NCI-H146 (cell line): ENCODE data around the gene ZNF23.
A peak's percentile ranks its signal among the peaks of the same experiment; 100 is the strongest.

Experiments
- DNase-seq: peaks from one replicate; lab custom pipeline; 2025; lab: John Stamatoyannopoulos, UW

Gene ZNF23

DNA sequence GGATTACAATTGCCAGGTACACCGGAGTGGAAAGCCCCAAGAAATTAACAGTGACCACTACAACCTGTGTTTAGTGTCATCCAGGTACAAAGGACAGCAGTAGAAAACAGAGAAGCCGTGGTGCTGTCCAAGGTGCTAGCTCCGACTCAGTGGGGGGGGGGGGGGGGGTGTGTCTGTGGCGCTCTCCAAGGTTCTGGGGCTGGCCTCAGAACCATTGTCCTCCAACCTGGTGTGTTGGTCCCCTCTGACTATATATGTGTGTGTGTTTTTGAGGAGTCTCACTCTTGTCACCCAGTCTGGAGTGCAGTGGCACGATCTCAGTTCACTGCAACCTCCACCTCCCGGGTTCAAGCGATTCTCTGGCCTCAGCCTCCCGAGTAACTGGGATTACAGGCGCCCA lies 5.8 kb upstream of the ZNF23 start:
- no peak for DNase-seq

DNA sequence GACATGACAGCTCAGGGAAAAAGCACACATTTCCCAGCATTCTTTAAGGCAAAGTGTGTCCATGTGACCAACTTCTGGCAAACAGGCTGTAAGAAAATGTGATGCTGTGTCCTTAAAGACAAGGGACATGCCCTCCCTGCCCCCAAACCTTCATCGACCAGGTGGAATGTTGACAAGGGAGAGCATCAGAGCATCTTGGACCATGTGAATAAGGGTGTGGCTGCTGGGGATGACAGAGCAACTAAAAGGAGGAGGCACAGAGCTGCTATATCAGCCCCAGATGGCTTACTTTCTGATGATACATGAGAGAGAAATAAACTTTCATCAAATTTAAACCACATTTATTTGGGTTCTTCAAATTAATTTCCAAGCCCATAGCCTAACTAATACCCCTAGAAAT lies 2.2 kb upstream of the ZNF23 start:
- no peak for DNase-seq

DNA sequence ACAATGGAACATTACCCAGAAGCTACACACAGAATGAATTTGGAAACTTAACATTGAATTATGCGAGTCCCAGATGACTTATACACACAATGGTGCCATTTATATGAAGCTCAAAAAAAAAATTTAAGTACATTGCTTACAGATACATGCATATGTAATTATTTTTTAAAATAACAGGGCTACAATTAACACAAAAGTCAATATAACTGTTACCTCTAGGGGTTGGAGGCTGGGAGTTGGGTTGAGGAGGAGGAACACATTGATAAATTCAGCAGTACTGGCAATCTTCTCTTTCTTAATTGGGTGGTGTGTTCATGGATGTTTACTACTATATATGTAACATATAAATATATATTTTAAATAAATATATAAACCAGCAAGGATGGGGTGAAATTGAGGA lies 1.1 kb downstream of the ZNF23 start:
- DNase-seq: no peak

DNA sequence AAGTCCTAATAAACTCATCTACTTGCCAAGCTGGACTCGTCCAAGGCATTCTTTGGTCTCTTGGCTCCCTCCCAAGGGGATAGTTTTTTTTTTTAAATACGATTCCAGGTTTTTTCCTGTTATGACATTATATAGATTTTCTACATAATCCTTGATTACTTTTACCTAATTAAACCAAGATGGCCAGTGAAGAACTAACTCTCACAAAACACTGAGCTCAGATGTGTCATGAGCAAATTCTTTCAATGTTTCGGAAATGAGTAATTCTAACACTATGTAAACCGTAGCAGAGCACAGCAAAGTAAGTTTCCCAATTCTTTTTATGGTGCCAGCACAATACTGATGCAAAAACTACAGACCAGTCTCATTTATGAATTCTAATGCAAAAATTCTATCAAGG lies 1.8 kb downstream of the ZNF23 start:
- no peak for DNase-seq

DNA sequence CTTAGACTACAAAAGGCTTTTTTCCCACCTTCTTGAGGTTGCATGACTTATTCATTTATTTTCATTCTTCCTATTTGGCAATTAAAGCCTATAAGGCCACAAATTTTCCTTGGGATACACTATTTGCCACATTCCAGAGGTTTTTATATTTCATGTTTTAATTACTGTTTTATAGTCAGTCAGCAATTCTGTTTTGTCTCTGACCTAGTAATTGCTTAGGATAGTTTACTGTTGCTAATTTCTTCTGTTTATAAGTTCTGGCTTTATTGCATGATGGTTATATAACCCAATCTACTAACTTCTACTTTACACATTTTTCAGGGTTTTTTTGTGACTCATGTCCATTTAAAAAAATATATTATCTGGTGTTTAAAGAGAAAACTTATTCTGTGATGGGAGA lies 2.5 kb downstream of the ZNF23 start:
- DNase-seq: no peak

DNA sequence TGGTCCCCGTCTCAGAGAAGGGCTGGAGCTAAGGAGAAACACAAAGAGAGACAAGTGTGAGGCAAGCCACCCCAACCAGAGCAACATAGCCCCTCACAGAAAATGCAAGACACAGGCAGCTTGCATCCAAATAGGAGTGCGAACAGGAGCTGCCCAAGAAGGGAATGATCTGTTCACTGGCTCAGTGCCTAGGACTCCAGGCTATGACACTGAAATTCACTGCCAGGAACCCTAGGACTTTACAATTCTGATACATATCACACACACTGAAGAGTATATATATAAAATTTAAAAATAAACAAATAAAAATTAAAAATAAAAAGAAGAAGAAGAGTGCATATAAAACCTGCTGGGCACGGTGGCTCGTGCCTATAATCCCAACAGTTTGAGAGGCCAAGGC lies 5.2 kb downstream of the ZNF23 start:
- no peak for DNase-seq

DNA sequence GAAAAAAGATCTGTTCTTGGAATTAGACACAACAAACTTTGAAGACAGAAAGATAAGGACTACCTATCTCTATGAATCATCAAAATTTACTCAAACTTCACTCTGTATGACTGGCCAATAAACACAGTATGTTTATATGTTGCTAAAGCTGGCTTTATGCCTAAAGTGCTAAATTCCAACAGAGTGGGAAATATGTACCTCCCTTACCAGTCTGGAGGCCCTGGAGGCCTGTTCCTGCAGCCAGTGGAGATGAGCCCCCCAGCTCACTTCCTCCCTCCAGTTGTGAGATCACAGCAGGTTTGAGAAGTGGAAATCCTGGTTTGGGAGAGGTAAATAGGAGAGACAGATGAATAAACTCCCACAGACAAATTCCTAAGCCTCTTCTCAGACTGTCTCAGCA lies 9.0 kb downstream of the ZNF23 start:
- DNase-seq: no peak

DNA sequence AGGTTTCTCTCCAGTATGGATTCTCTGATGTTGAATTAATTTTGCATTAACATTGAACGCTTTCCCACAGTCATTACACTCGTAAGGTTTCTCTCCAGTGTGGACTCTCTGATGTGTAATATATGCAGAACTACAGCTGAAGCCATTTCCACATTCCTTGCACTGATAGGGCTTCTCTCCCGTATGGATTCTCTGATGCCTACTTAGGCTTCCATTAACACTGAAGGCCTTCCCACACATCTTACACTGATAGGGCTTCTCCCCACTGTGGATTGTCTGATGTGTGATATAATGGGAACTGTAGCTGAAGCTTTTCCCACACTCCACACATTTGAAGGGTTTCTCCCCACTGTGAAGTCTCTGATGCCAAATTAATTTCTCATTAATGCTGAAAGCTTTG lies 13.0 kb downstream of the ZNF23 start:
- DNase-seq: no peak

DNA sequence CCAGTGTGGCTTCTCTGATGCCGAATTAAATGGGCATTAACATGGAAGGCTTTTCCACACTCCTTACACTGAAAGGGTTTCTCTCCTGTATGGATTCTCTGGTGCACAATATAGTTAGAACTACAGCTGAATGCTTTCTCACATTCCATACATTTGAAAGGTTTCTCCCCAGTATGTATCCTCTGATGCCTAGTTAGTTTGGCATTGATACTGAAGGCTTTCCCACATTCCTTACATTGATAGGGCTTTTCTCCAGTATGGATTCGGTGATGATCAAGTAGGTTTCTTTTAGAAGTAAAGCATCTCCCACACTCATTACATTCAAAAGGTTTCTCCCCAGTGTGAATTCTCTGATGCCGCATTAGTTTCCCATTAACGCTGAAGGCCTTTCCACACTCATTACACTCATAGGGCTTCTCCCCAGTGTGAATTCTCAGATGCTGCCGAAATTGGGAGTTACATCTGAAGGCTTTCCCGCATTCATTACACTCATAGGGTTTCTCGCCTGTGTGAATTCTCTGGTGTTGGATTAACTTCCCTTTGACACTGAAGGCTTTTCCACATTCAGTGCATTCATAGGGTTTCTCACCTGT lies 13.7 kb downstream of the ZNF23 start:
- no peak for DNase-seq

DNA sequence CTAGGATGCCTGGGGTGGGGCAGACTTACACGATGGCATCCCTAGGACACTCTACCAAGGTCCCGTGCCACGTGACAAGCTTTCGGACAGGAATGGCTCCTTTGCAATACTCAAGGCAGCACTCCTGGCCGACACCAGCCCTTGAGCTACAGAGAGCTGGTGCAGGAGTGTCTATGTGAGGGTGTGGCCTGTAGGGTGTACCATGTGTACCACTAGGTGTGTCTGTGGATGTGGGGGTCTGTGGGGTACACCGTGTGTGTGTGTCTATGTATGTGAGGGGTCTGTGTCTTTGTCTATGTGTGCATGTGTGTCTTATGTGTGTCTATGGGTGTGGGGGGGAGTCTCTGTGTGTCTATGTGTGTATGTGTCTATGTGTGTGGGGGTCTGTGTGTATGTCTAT lies 18.3 kb downstream of the ZNF23 start:
- DNase-seq: no peak

DNA sequence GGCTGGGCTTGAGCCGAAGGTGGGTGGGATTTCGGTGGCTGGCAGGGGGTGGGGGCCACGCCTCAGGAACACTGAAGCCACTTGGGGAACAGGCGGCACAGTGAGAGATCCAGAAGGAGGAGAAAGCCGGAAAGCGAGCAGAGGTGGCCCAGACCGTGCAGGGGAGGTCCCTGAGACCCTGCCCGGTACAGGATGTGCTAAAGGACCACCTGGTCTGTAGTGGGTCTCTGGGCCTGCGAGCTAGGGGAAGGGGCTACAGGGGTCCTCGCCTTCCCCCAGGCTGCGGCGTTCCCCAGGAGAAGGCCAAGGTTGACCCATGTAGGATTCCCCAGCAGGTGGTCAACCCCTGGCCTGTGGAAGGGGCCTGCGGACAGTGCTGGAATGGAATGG lies 20.0 kb downstream of the ZNF23 start, which contains the start of gene TLE7:
TLE7 (minus strand) TSS at position 4 of the 390 bp plus-strand sequence. CDS start 8,730 bp downstream, outside the sequence.
- DNase-seq: no peak

DNA sequence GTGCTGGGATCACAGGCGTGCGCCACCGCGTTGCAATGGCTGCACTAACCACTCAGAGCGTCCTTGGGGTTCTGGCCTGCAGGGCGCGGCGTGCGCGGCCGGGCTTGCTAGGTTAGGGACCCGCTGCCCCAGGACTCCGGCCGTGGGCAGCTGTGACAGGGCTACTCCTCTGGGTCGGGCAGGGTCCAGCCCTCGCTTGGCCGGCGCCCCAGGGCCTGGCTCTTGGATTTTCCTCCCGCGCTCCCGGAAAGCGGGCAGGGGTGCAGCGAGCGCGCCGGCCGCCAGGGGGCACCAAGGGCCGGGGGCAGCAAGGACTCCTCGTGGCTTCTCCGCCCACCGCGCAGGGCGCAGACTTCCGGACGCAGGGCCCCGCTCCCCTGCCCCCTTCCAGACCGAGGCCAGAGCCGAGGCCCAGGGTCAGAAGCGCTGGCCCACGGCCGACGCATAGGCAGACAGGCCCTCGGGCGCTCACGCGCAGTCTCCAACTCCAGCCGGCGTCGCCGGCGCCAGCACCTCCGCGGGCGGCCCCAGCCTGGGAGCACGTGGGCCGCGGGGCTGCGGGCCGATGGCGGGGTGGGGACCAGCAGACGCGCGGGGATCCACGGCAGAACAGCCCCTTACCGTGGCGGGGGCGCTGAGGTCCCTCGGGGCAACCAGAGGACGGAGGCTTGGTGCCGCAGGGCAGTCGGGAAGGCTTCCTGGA lies 20.5 kb downstream of the ZNF23 start:
- no peak for DNase-seq

DNA sequence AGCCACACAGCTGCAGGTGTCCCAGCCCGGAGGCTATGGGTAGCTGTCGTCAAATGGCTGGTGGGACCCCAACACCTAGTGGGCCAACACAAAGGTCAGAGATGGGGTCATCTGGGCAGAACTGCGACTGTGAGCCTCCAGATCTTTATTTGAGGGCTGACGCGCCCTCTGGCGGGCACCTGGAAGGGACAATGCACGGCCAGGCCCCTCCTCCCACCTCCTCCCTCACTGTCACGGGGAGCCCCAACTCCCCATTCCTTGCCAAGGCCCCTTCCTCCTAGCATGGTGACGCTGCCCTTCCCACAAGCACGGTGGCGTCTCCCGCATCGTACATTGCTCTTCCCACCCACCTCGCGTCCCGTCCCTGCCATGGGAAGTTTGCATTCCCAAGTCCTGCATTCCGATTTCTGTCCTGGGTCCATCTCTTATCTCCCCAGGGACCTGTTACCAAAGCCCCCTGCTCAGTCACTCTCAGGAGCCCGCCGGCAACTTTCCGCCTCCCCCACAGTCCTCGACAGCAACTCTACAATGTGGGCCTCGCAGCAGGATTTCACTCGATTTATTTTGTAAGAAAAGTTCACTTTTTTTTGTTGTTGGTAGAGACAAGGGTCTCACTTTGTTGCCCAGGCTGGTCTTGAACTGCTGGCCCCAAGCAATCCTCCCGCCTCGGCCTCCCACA lies 21.2 kb downstream of the ZNF23 start:
- no peak for DNase-seq

DNA sequence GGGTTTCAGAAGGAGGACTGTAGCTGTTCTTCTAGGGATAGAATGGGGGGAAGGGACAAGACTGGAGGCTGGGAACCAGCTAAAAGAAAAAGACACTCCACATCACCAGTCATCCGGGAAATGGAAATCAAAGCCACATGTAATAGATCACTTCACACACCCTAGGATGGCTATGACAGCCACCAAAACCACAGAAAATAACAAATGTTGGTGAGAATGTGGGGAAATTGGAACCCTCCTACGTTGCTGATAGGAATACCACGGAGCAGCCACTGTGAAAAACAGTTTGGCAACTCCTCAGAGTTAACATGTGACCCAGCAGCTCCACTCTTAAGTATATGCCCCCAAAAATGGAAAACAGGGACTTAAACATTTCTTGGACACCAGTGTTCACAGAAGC lies 22.5 kb downstream of the ZNF23 start:
- no peak for DNase-seq

DNA sequence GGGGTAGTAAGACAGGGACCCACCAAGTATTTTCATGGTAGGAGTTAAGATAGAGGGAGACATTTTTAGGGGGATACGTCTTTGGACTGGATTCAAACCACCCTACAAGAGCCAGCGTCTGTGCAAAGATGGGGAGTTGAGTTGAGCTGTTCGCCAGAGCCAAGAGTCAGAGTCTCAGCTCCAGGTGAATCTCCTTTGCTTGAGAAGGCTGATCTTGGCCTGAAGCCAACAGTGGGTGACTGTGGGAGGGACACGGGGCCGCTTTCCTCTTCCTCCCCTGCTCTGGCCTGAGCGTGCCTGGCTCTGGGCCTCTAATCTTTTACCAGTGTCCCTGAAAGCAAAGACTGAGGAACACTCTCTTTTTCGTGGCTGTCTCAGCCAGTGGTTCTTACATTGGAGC lies 25.6 kb downstream of the ZNF23 start:
- no peak for DNase-seq

DNA sequence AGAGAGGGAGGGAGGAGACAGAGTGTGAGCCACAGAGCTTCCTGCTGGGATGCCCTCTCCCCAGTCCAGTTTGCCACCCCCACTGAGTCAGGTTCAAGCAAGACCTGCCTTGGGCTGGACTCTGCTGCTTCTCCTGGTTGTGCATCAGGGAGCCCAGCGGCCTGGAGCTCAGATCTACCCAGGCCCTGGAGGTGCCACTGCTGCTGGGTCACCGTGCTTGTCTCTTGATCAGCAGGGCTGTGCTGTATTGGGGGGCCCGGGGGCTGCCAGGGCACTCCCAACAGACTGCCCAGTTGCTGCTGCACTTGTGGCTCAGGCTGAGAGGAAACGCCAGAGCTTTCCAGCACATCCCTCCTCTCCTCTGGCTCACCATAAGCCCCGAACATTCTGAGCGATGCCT lies 29.1 kb downstream of the ZNF23 start:
- no peak for DNase-seq

DNA sequence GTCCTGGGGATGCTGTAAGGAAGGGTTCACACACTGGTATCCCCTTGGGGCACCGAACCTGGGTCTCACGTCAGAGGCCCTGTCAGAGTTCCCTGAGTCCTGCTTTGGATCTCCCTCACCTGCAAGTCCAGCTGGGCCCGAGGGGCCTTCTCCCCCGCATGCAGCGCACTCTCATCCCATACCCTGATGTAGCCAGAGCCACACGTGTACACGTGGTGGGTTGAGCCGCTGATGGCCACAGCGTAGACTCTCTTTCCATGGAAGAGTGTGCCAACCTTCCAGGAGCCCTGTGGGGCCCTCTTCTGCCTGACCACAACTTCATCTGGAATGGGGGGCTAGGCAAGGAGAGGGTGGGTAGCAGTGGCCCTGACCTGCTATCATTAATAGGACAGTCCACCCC lies 30.1 kb downstream of the ZNF23 start:
- DNase-seq: no peak

DNA sequence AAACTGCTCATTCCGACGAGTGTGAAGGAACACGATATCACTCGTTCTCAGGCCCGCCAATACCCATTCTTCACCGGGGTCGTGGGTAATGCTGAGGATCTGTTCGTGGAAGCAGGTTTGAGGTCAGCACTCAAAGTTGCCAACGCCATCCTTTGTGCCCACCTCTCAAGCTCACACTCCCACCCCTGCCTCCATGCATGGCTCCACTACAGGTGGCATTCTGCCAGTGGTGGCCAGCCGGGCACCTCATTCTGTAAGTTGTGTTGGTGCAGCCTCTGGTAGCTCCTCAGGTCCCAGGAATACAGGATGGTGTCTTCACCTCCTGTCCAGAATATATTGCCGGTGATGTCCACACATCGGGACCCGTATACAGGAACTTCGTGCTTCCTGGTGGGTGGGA lies 30.9 kb downstream of the ZNF23 start:
- no peak for DNase-seq

DNA sequence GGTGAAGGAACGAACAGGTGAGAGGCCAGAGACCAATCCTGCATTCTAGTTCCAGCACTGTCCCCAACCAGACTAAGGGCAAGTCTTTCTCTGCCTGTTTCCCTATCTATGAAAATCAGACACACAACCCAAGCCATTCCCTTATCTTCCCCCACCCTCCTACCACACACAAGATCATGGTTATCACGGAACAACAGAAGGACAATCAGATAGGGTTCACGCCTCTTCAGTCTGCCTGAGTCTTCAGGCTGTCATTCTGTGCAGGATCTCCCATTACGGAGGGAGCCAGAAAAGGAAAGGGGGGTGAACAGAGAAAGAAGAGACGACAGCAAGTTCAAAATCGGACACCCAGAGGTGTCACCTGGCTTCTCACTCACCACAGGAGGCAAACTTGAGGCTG lies 31.3 kb downstream of the ZNF23 start:
- DNase-seq: no peak

DNA sequence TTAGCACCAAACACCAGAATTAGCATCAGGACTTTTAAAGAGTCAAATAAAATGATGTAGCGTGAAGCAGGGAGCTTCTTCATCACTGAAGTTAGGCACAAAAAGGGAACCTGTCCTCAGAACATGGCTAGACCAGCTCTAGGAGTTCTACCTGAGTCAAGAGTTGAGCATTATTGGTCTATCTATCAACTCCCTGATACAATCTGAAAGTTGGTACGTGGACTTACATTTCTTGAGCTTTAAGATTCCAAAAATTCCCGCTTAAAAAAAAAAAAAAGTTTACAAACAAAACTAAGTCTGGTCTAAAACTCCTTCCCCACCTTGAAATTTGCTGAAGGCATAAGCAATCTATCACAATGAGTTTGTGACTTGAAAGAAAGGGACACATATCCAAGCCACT lies 32.5 kb downstream of the ZNF23 start:
- no peak for DNase-seq

DNA sequence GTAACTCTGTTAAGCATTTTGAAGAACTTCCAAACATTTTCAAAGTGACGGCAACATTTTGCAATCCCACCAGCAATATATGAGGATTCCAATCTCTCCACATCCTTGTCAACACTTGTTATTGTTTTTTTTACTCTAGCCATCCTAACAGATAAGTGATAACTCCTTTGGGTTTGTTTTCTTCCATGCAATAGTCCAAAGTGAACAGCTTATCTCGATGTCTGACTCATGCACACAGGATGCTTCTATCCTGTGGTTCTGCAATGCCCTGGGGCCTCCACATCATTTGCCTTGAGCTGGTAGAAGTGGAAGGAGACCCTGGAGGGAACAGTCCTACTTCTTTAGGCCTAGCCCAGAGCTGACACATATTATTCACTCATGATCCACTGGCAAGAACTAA lies 33.2 kb downstream of the ZNF23 start:
- DNase-seq: no peak

DNA sequence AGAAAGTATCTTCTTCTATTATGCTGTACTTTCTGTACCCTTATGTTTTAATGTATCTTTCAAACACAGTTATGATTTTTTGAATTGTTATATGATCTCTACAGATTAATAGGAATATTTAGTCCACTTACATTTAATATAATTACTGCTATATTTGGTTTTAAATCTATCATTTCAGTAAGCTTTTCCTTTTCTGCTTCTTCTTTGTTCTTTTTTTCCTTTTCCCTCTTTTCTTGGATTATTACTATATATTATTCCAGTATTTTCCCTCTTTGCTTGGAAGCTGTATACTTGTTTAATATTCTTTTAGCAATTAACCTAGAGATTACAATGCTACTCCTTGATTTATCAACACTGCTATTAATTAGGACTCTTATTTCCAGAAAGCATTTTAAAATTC lies 33.7 kb downstream of the ZNF23 start:
- no peak for DNase-seq

DNA sequence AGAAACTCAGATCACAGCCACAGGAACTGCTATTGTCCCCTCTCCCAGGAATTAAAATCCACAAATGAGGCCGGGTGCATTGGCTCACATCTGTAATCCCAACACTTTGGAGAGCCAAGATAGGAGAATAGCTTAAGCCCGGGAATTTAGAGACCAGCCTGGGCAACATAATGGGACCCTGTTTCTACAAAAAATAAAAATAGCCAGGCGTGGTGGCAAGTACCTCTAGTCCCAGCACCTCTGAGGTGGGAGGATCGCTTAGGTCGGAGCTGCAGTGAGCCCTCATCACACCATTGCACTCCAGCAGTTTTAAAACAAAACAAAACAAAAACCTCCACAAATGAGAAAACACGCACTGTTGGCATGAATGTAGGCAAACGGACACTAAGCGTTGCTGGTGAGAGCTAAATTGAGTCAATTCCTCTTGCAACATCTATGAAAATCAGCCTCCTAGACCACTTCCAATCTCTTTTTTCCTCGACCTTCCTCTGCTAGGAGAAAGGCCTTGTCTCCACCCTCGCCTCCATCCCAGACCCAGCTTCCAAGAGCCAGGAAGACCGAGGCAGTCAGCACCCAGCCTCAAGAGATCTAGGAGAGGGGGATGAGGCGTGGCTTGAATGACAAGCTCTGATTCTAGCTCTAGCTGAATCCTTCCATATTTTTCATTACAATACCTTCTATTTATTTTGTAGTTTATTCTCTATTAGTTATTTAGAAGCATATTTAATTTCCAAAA lies 35.0 kb downstream of the ZNF23 start:
- peak; percentile 37 for DNase-seq
